ENCODE measurements around the gene ZRANB3.

DNA sequence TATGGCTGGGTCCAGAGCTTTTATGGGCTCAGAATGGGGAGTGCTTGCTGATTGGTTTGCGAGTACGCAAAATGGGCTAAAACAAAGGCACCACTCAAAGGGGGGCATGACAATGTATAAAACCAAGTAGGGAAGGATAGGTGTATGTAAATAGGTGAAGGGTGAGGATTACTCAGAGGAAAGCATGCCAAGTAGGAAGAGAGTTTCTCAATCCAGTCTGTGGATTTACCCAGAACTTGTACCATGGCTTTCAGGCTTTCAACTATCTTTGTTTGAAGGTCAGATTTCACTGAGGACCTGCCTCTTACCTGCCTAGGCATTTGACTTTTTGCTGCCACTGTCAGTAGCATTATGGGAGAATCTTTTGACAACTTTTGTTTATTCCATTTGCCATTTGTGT is 386.7 kb downstream of the ZRANB3 start:
- TF ChIP-seq, protein P1, sequence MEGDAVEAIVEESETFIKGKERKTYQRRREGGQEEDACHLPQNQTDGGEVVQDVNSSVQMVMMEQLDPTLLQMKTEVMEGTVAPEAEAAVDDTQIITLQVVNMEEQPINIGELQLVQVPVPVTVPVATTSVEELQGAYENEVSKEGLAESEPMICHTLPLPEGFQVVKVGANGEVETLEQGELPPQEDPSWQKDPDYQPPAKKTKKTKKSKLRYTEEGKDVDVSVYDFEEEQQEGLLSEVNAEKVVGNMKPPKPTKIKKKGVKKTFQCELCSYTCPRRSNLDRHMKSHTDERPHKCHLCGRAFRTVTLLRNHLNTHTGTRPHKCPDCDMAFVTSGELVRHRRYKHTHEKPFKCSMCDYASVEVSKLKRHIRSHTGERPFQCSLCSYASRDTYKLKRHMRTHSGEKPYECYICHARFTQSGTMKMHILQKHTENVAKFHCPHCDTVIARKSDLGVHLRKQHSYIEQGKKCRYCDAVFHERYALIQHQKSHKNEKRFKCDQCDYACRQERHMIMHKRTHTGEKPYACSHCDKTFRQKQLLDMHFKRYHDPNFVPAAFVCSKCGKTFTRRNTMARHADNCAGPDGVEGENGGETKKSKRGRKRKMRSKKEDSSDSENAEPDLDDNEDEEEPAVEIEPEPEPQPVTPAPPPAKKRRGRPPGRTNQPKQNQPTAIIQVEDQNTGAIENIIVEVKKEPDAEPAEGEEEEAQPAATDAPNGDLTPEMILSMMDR (conservative IDR thresholded peaks at IDR 0.05 in 1 of 2, IDR thresholded peaks at IDR 0.05 in 1 of 2; ENCODE audit: low read depth in 1 of 2, low read length in 2 of 2) = no peak
- no peak for TF ChIP-seq EZH2 (IDR thresholded peaks at IDR 0.05; ENCODE audit: low read length, missing control alignments)
